ENCODE results near the gene RNF223.

DNA sequence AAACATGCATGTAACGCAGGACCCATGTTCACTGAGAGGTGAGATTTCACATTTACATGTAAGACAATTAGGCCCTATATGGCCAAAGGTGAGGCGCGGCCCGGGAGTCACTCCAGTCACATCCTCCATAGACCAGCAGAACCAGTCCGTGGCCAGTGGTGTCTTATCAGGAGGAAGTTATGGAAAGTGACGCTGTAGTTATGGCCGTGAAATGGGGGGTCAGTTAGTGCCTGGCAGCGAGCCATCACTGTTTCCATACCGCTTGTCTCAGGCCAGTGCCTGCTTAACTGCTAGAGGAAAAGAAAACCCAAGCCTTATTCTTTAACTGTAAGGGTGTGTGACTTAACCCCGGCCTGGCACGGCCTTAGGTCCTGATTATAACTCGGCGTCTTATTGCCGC, 35.6 kb upstream of the RNF223 start:
- TF ChIP-seq POLR2A (IDR thresholded peaks at IDR 0.05; ENCODE audit: extremely low read depth, insufficient read length) (no peak), CTCF (IDR thresholded peaks at IDR 0.05; ENCODE audit: low read depth, low read length) (no peak), MAX (IDR thresholded peaks at IDR 0.05; ENCODE audit: low read depth, low read length) (no peak)

Data from NB4 (cell line).